Activated effector memory CD4-positive, alpha-beta T cell treated with Interleukin-2 at 50 U/mL for 16 hours (primary cell): ENCODE data around the gene UBAP2L.
"Not testable (repeated sequence)": the region's sequence is repeated elsewhere in the genome, so short reads cannot be mapped to it uniquely, and the experiment has no call there.

Experiments used
- DNase-seq: peaks from one replicate; pipeline ENCODE4 v3.0.0-alpha.2; 2020

UBAP2L gene

GRCh38 chr1:154312229-154313065 lies 91.7 kb downstream of the UBAP2L start:
- not testable (repeated sequence) for DNase-seq

GRCh38 chr1:154313066-154313356 lies 92.3 kb downstream of the UBAP2L start:
- no peak for DNase-seq

- not testable (repeated sequence) for DNase-seq
These were observed 93.5 kb downstream of the UBAP2L start for GRCh38 chr1:154314226-154314625.

GRCh38 chr1:154316704-154317103 lies 95.9 kb downstream of the UBAP2L start:
- DNase-seq = no peak

- no peak for DNase-seq
These were observed 97.6 kb downstream of the UBAP2L start for GRCh38 chr1:154318386-154318785.
